NB4 (cell line): ENCODE measurements around the gene SHC1.

ENCODE experiments used
- DNase-seq: peaks from one replicate; pipeline ENCODE4 v3.0.0; 2010; ENCODE audit warnings: low read depth
- H3K4me3 ChIP-seq: one replicate; pipeline ENCODE4 v1.5.1; 2011; ENCODE audit warnings: mild to moderate bottlenecking, low read depth, low read length, moderate library complexity
- MYC ChIP-seq: IDR thresholded peaks from 2 replicates; pipeline ENCODE4 v1.6.1; 2011; ENCODE audit warnings: low read depth, low read length
- POLR2A ChIP-seq: IDR thresholded peaks from 2 replicates; pipeline ENCODE4 v1.6.1; 2011; ENCODE audit warnings: mild to moderate bottlenecking; ENCODE audit not compliant: insufficient read length; ENCODE audit errors: extremely low read depth
- TF ChIP-seq, protein P1 (sequence below): IDR thresholded peaks from 2 replicates; pipeline ENCODE4 v1.6.1; 2011; ENCODE audit warnings: low read depth, low read length
- TF ChIP-seq, protein P2 (sequence below): IDR thresholded peaks from one replicate; pipeline ENCODE4 v1.5.1; 2012; ENCODE audit warnings: low read depth, low read length

Gene SHC1

DNA sequence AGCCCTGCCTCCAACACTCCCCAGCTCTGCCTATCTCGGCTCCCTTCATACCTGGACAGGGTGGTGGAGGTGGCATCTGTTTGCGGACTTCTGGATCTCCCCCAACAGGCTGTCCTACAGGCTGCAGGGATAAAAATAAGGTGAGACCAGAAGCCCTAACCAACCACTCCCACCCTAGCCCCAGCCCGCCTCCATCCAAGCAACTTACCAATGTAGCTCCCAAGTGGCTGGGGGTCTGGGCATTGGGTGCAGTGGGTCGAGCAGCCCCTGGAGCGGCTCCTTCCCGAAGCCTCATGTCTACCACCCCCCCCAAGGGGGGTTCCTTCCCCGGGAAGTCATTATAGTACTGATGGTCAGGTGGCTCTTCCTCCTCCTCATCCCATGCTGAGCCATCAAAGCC is 4.4 kb downstream of the SHC1 start:
- no peak for TF ChIP-seq POLR2A
- TF ChIP-seq, protein P1, sequence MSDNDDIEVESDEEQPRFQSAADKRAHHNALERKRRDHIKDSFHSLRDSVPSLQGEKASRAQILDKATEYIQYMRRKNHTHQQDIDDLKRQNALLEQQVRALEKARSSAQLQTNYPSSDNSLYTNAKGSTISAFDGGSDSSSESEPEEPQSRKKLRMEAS = no peak
- TF ChIP-seq MYC = no peak
- TF ChIP-seq, protein P2, sequence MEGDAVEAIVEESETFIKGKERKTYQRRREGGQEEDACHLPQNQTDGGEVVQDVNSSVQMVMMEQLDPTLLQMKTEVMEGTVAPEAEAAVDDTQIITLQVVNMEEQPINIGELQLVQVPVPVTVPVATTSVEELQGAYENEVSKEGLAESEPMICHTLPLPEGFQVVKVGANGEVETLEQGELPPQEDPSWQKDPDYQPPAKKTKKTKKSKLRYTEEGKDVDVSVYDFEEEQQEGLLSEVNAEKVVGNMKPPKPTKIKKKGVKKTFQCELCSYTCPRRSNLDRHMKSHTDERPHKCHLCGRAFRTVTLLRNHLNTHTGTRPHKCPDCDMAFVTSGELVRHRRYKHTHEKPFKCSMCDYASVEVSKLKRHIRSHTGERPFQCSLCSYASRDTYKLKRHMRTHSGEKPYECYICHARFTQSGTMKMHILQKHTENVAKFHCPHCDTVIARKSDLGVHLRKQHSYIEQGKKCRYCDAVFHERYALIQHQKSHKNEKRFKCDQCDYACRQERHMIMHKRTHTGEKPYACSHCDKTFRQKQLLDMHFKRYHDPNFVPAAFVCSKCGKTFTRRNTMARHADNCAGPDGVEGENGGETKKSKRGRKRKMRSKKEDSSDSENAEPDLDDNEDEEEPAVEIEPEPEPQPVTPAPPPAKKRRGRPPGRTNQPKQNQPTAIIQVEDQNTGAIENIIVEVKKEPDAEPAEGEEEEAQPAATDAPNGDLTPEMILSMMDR = no peak
- H3K4me3 ChIP-seq = no peak overlapping the region
- no peak for DNase-seq

DNA sequence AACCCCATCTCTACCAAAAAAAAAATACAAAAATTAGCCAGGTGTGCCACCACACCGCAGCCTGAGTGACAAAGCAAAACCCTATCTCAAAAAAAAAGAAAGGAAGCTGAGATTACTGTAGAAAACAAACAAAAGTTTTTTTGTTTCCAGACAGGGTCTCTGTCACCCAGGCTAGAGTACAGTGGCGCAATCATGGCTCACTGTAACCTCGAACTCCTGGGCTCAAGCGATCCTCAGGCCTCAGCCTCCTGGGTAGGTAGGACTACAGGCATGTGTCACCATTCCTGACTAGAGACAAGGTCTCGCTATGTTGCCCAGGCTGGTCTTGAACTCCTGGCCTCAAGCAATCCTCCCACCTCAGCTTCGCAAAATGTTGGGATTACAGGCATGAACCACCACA is 6.2 kb downstream of the SHC1 start:
- TF ChIP-seq, protein P1 = no peak
- TF ChIP-seq MYC (no peak), POLR2A (no peak)
- TF ChIP-seq, protein P2 = no peak
- no peak overlapping the region for H3K4me3 ChIP-seq
- no peak for DNase-seq

DNA sequence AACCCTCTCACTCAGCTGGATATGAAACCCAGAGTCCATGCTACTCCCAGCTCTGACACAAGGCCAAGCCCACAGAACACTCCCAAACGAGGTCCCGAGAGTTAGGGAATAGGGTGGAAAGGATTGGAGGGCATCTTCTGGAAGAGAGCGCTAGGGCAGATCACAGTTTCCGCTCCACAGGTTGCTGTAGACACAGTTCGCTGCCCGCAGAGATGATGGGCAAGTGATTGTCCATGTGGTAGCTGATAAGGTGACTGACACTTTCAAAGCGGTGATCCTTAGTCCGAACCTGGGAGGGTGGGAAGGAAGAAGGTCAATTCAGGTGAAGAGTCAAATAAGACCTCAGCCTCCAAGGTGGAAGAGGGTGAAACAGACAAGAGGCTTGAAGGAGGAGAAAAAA is 6.9 kb downstream of the SHC1 start:
- TF ChIP-seq, protein P2 = no peak
- TF ChIP-seq MYC (no peak), POLR2A (no peak)
- TF ChIP-seq, protein P1 = no peak
- H3K4me3 ChIP-seq = no peak overlapping the region
- no peak for DNase-seq

DNA sequence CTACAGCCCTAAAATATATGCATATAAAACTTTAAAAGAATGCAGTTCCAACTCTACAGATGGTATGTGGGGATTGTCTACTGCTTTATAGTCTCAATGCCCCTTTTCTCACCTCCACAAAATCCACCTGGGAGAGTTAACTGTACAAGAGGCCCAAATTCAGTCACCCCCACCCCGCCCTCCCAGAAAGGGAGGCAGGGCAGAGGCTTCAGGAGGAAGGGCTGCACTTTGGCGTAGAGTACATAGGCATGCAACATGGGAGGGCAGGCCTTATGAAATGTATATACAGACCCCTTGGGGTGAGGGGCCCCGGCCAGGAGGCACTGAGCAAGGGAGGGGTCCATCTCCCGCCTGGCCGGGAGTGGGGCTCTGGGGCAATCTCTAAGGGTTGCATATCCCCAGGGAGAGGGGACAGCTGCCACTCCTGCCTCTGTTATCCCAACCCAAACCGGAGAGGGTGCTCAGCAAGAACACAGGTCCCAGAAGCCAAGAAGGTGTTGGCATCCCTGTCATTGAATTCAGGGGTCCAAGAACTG is 7.7 kb downstream of the SHC1 start:
- H3K4me3 ChIP-seq = peak overlapping the region; percentile 78
- TF ChIP-seq MYC (no peak), POLR2A (no peak)
- TF ChIP-seq, protein P1 = no peak
- TF ChIP-seq, protein P2 = no peak
- no peak for DNase-seq

DNA sequence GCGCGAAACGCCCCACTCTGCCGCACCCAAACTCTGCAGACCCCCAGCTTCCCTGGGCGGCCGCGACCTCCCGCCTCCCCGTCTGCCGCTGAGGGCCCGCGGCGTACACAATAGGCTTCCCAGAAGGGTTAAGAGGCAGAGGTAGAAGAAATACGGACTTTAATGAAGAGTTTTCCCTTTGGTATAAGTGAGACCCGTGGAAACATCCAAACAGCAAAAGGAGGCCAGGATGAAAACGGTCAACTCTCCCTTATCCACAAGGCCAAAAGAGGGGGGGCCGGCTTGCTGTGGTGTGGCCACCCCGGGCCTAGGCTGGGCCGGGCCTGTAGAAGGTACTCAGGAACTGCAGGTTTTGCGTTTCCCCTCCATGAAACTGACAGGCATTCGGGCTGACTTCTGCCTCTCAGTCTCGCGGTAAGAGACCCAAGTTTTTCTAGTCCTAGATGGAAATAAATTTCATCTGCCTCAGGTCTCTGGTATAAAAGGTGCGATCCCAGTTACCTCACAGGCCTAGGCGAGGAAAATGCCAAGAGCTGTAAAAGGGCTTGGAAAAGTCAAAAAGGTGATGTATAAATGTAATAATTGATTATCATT is 8.3 kb downstream of the SHC1 start:
- peak; percentile 66 for DNase-seq

More for the DNA sequence above, 8.3 kb downstream of the SHC1 start:
- TF ChIP-seq, protein P2 = no peak
- TF ChIP-seq, protein P1 = 0 out of 2 replicates have a peak, but pooled peaks have one; percentile 16
- TF ChIP-seq MYC (0 out of 2 replicates have a peak, but pooled peaks have one; percentile 7), POLR2A (no peak)
- peak overlapping the region; percentile 78 for H3K4me3 ChIP-seq
